H9 (cell line): ENCODE measurements around the gene ATG7. TPM values are rescaled to one million over a fixed set of nuclear protein-coding genes. Genes with fewer than 3 reads are reported as not detected.

ENCODE experiments used
- DNase-seq: peaks from one replicate; pipeline ENCODE4 v3.0.0-alpha.2; 2017
- H2AFZ ChIP-seq: one replicate; pipeline ENCODE4 v1.6.1; 2013; ENCODE audit warnings: mild to moderate bottlenecking, low read length, control low read depth, moderate library complexity
- H2AK5ac ChIP-seq: 2 replicates; pipeline ENCODE4 v1.6.1; 2013; ENCODE audit warnings: low read length, control low read depth, mixed read lengths; ENCODE audit not compliant: insufficient read length
- H2BK120ac ChIP-seq: one replicate; pipeline ENCODE4 v1.6.1; 2013; ENCODE audit warnings: low read depth, mild to moderate bottlenecking, low read length, control low read depth, inconsistent platforms; ENCODE audit not compliant: poor library complexity, severe bottlenecking
- H2BK12ac ChIP-seq: 2 replicates; pipeline ENCODE4 v1.6.1; 2013; ENCODE audit warnings: low read length, control low read depth, mixed read lengths, low read depth; ENCODE audit not compliant: insufficient read length
- H2BK15ac ChIP-seq: 2 replicates; pipeline ENCODE4 v1.6.1; 2013; ENCODE audit warnings: low read depth, low read length, control low read depth
- H2BK20ac ChIP-seq: one replicate; pipeline ENCODE4 v1.6.1; 2013; ENCODE audit warnings: low read depth, mild to moderate bottlenecking, low read length, control low read depth, inconsistent platforms; ENCODE audit not compliant: poor library complexity, severe bottlenecking
- H2BK5ac ChIP-seq: 2 replicates; pipeline ENCODE4 v1.6.1; 2013; ENCODE audit warnings: low read length, control low read depth, mixed read lengths; ENCODE audit not compliant: insufficient read length
- H3K14ac ChIP-seq: 2 replicates; pipeline ENCODE4 v1.6.1; 2013; ENCODE audit warnings: low read length, control low read depth; ENCODE audit not compliant: insufficient read depth
- H3K18ac ChIP-seq: 2 replicates; pipeline ENCODE4 v1.6.1; 2013; ENCODE audit warnings: low read depth, mild to moderate bottlenecking, mixed read lengths, low read length, control low read depth; ENCODE audit not compliant: insufficient read length
- H3K23ac ChIP-seq: 2 replicates; pipeline ENCODE4 v1.6.1; 2013; ENCODE audit warnings: low read length, control low read depth, mixed read lengths, low read depth; ENCODE audit not compliant: insufficient read length
- H3K23me2 ChIP-seq: 2 replicates; pipeline ENCODE4 v1.6.1; 2013; ENCODE audit warnings: low read depth, mild to moderate bottlenecking, mixed read lengths, low read length, control low read depth; ENCODE audit not compliant: insufficient read length, poor library complexity, severe bottlenecking
- H3K27ac ChIP-seq: 2 replicates; pipeline ENCODE4 v1.5.1; 2013; ENCODE audit warnings: low read length, control low read depth, mixed read lengths, low read depth; ENCODE audit not compliant: insufficient read length
- H3K27me3 ChIP-seq: 2 replicates; pipeline ENCODE4 v1.6.1; 2013; ENCODE audit warnings: low read length, control low read depth, inconsistent platforms; ENCODE audit not compliant: insufficient read depth
- H3K4ac ChIP-seq: 2 replicates; pipeline ENCODE4 v1.6.1; 2013; ENCODE audit warnings: low read depth, mild to moderate bottlenecking, control low read depth, inconsistent platforms, low read length, moderate library complexity
- H3K4me1 ChIP-seq: 2 replicates; pipeline ENCODE4 v1.6.1; 2013; ENCODE audit warnings: low read length, control low read depth, inconsistent platforms; ENCODE audit not compliant: insufficient read depth
- H3K4me2 ChIP-seq: 2 replicates; pipeline ENCODE4 v1.6.1; 2013; ENCODE audit warnings: low read length, control low read depth, mixed read lengths; ENCODE audit not compliant: insufficient read length, insufficient read depth
- H3K56ac ChIP-seq: 2 replicates; pipeline ENCODE4 v1.6.1; 2013; ENCODE audit warnings: low read depth, mild to moderate bottlenecking, mixed read lengths, low read length, control low read depth; ENCODE audit not compliant: insufficient read length
- H3K79me1 ChIP-seq: 2 replicates; pipeline ENCODE4 v1.6.1; 2013; ENCODE audit warnings: low read depth, mild to moderate bottlenecking, moderate library complexity, low read length, control low read depth, inconsistent platforms; ENCODE audit not compliant: insufficient read depth, poor library complexity, severe bottlenecking
- H3K79me2 ChIP-seq: 2 replicates; pipeline ENCODE4 v1.6.1; 2013; ENCODE audit warnings: low read length, control low read depth, inconsistent platforms; ENCODE audit not compliant: insufficient read depth
- H3K9ac ChIP-seq: 2 replicates; pipeline ENCODE4 v1.6.1; 2013; ENCODE audit warnings: low read length, control low read depth, mixed read lengths; ENCODE audit not compliant: insufficient read length; ENCODE audit errors: extremely low read depth
- H3K9me3 ChIP-seq: one replicate; pipeline ENCODE4 v1.6.1; 2013; ENCODE audit warnings: low read depth, low read length, inconsistent platforms; ENCODE audit not compliant: control insufficient read depth
- H3T11ph ChIP-seq: one replicate; pipeline ENCODE4 v1.6.1; 2013; ENCODE audit warnings: mild to moderate bottlenecking, low read length, control low read depth, inconsistent platforms
- H4K20me1 ChIP-seq: one replicate; pipeline ENCODE4 v1.6.1; 2013; ENCODE audit not compliant: control insufficient read depth, insufficient read length, insufficient read depth
- H4K5ac ChIP-seq: 2 replicates; pipeline ENCODE4 v1.6.1; 2013; ENCODE audit warnings: low read depth, mild to moderate bottlenecking, mixed read lengths, low read length, control low read depth; ENCODE audit not compliant: insufficient read length
- H4K8ac ChIP-seq: replicated peaks from 2 replicates; pipeline ENCODE4 v1.6.1; 2013; ENCODE audit warnings: low read length, control low read depth, mixed read lengths, low read depth; ENCODE audit not compliant: insufficient read length
- H4K91ac ChIP-seq: 2 replicates; pipeline ENCODE4 v1.6.1; 2013; ENCODE audit warnings: low read depth, mild to moderate bottlenecking, moderate library complexity, mixed read lengths, low read length, control low read depth; ENCODE audit not compliant: insufficient read length
- H3K27ac Mint-ChIP-seq, 3 experiments: 2 replicates in 2 of 3; 3 replicates in 1 of 3; pipeline ENCODE4 v1.8.0; 2020 to 2021; ENCODE audit warnings: mixed read lengths in 3 of 3, mild to moderate bottlenecking in 1 of 3, moderate library complexity in 1 of 3
- H3K27me3 Mint-ChIP-seq: 2 replicates; pipeline ENCODE4 v1.8.0; 2021; ENCODE audit warnings: low read depth, mild to moderate bottlenecking, moderate library complexity, mixed read lengths
- H3K36me3 Mint-ChIP-seq, 3 experiments: 2 replicates in 2 of 3; 3 replicates in 1 of 3; pipeline ENCODE4 v1.8.0; 2020 to 2021; ENCODE audit warnings: low read depth in 3 of 3, mixed read lengths in 3 of 3; ENCODE audit not compliant: insufficient read depth in 1 of 3
- H3K4me1 Mint-ChIP-seq, 2 experiments: 2 replicates each; pipeline ENCODE4 v1.8.0; 2020; ENCODE audit warnings: mixed read lengths in 2 of 2
- H3K4me3 Mint-ChIP-seq, 2 experiments: 2 replicates in 1 of 2; 3 replicates in 1 of 2; pipeline ENCODE4 v1.8.0; 2020 to 2021; ENCODE audit warnings: mild to moderate bottlenecking in 2 of 2, mixed read lengths in 2 of 2, moderate library complexity in 1 of 2
- H3K9me3 Mint-ChIP-seq, 2 experiments: 2 replicates in 1 of 2; 3 replicates in 1 of 2; pipeline ENCODE4 v1.8.0; 2020; ENCODE audit warnings: mild to moderate bottlenecking in 2 of 2, mixed read lengths in 2 of 2, moderate library complexity in 1 of 2
- WGBS: extraction: QIAGEN DNeasy Blood & Tissue Kit; methylation state at CpG from one replicate; pipeline ENCODE4 v1.1.7; 2013; ENCODE audit warnings: missing lambda C conversion rate, low lambda C conversion rate, mixed read lengths; ENCODE audit not compliant: insufficient read length; ENCODE audit errors: extremely low coverage; 5-methylcytosine and 5-hydroxymethylcytosine counted together
- total RNA-seq: library from RNA; stranded (reverse); gene quantifications from 2 replicates; pipeline ENCODE4 v1.2.1, GENCODE V29; 2021
- TF ChIP-seq, protein P1 (sequence below): fragments of 200-600 bp; sonication (generic); conservative IDR thresholded peaks from 3 replicates; pipeline ENCODE4 v1.8.0; 2021; ENCODE audit warnings: antibody characterized with exemption, mild to moderate bottlenecking

The ATG7 gene
- total RNA-seq, 1 experiment from 2014 or later: 17.9 TPM

DNA sequence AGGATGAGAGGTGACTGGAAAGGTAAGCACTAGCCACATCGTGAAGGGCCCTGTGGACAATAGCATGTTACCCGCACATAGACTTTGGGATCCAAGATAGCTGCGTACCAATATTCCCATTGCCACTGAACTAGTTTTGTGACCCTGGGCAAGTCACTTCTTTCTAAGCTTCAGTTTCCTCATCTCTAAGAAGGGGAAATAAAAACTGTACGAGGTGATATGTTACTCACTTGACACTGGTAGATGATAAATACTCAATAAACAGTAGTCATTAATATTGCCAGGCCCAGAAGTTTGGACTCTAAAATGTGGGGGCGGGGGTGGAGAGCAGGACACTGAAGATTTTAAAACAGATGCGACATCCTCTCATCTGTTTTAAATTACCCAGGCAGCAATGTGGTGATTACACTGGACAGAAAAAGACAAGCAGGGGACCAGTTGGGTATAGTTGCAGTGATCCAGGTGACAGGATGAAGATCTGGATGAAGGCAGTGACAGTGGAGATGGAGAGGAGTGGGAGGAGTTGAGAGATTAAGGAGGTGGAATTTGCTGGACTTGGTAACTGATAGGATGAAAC, 2.5 kb downstream of the ATG7 start:
- peaks cover 12 to 14% of the 10 kb centered on the region in 2 experiments for H3K4me1 Mint-ChIP-seq
- no peak overlapping the region for H2AFZ ChIP-seq
- H3K4me1 ChIP-seq: 0 out of 2 replicates have a peak, but pooled peaks cover 5% of the 10 kb centered on the region
- DNase-seq: no peak
- H3K56ac ChIP-seq: no peak overlapping the region
- H4K8ac ChIP-seq: no peak overlapping the region
- H3K23ac ChIP-seq: no peak overlapping the region
- H3K4me2 ChIP-seq: no peak overlapping the region
- H4K5ac ChIP-seq: no peak overlapping the region
- peaks cover 0 to 3% (median 0%) of the 10 kb centered on the region in 3 experiments; a peak in 2 of 7 replicates for H3K36me3 Mint-ChIP-seq
- no peak overlapping the region for H2BK12ac ChIP-seq
- no peak overlapping the region for H3K18ac ChIP-seq
- H3K4me3 Mint-ChIP-seq: no peak overlapping the region
- H2BK5ac ChIP-seq: no peak overlapping the region
- no peaks in the 10 kb centered on the region for H3K9me3 ChIP-seq
- no peaks in the 10 kb centered on the region for H4K20me1 ChIP-seq
- TF ChIP-seq, protein P1, sequence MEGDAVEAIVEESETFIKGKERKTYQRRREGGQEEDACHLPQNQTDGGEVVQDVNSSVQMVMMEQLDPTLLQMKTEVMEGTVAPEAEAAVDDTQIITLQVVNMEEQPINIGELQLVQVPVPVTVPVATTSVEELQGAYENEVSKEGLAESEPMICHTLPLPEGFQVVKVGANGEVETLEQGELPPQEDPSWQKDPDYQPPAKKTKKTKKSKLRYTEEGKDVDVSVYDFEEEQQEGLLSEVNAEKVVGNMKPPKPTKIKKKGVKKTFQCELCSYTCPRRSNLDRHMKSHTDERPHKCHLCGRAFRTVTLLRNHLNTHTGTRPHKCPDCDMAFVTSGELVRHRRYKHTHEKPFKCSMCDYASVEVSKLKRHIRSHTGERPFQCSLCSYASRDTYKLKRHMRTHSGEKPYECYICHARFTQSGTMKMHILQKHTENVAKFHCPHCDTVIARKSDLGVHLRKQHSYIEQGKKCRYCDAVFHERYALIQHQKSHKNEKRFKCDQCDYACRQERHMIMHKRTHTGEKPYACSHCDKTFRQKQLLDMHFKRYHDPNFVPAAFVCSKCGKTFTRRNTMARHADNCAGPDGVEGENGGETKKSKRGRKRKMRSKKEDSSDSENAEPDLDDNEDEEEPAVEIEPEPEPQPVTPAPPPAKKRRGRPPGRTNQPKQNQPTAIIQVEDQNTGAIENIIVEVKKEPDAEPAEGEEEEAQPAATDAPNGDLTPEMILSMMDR: no peak
- peaks cover 13% of the 10 kb centered on the region for H3K23me2 ChIP-seq
- no peak overlapping the region for H3K9ac ChIP-seq
- no peak overlapping the region for H2BK20ac ChIP-seq
- H3K9me3 Mint-ChIP-seq: peaks cover 0 to 3% of the 10 kb centered on the region in 2 experiments; a peak in 3 of 5 replicates
- H4K91ac ChIP-seq: no peak overlapping the region
- no peaks in the 10 kb centered on the region for H3K27me3 ChIP-seq
- H3K27me3 Mint-ChIP-seq: peaks cover 1% of the 10 kb centered on the region; the same call in 1 of the 2 replicates
- WGBS: no CpG with 5 or more reads among the region's 6 CpGs
- no peak overlapping the region for H2BK120ac ChIP-seq
- no peak overlapping the region for H2BK15ac ChIP-seq
- no peak overlapping the region for H3T11ph ChIP-seq
- peaks cover 4% of the 10 kb centered on the region; the same call in 1 of the 2 replicates for H3K79me2 ChIP-seq
- peak overlapping the region in 1 of 3 experiments; percentile 32; a peak in 1 of 7 replicates for H3K27ac Mint-ChIP-seq
- H3K79me1 ChIP-seq: peaks cover 4% of the 10 kb centered on the region
- H3K4ac ChIP-seq: no peak overlapping the region
- no peak overlapping the region for H3K14ac ChIP-seq
- H2AK5ac ChIP-seq: no peak overlapping the region
- H3K27ac ChIP-seq: no peak overlapping the region
